CD4-positive, alpha-beta T cell treated with Interferon alpha-2 for 1 hour (primary cell): ENCODE results near the gene SGPP2.

Experiments used
- DNase-seq, 2 donors: peaks; one replicate each; pipeline ENCODE4 v3.0.0-alpha.2; 2020 to 2022

SGPP2 gene

DNA sequence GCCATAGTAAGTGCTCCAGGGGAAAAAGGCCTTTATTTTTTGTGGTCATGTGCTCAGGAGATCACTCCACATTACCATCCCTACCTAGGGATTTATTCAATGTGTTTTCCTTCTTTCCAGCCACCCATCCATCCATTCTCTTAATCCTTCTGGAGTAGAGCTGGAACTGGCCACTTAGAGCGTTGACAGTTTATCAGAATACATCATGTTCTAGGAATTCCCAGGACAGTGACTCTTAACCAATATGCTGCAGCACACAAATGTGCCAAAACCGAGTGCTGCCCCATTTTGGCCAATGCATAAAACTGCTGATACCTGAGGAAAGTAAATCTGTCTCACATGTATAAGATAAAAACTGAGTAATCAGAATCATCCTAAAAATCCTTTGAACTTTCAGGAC is 167.8 kb downstream of the SGPP2 start:
- no peak for DNase-seq

DNA sequence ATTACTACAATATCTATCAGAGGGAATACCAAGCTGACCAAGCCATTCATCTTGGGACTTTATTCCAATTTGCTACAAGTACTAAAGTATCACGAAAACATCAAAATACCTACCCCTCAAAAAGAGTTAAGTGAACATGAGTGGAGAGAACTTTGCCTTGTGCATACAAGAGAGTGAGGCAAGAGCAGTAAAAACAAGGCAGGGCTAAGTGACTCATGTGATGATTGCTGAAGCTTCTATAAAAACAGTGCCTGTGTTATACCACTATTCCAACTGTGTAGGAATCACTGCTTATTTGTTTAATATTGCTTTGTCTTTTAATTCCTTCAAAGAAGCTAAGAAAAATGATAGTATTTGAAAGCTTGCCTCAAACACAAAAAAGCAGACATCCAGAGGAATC is 170.3 kb downstream of the SGPP2 start:
- no peak for DNase-seq

DNA sequence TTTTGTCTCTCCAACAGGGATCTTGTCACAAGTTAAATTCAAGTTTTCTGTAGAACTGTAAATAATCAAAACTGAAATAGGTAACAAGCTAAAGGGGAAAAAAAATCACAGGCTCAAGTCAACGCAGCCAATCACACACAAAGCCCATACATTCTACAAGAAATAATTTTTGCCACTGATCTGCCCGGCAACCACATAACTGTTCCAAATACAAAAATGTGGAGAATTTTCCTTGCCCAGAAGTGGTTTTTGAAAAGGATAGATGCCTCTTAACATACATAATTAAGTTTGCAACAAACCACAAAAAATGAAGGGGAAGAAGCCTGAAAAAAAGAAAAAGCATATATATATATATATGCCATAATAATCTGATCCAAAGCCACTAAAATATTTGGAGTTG is 171.2 kb downstream of the SGPP2 start:
- no peak for DNase-seq

DNA sequence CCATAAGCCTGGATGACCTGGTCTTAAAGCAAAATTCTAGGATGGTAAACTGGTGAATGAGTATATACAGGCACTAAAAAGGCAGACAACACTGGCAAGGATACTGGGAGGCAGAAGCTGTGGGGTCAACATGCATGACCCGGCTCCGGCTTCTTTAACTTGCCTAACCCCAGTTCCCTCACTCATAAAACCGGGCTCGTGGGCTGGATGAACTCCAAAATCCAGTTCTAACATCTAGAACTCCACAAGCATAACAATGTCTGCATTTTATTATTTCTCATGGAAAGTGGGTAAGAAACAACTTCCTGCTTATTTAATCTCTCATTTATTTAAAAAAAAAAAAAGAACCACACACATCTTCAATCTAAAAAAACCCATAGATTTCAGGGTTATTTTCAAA is 174.3 kb downstream of the SGPP2 start:
- DNase-seq = no peak

DNA sequence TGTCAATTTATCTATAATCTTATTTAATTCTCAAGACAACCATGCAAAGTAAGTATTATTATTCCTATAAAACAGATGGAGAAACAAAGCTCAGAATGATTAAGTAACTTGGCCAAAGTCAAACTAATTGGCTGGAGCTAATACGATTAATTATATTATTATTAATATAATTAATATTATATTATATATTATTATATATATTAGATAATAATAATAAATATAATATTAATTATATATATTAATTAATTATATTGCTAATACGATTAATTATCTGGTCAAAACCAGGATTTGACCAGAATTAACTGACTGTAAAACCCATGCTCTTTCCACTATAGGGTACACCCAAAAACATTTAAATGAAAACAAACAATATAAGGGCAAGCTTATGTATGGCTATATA is 179.2 kb downstream of the SGPP2 start:
- no peak for DNase-seq

DNA sequence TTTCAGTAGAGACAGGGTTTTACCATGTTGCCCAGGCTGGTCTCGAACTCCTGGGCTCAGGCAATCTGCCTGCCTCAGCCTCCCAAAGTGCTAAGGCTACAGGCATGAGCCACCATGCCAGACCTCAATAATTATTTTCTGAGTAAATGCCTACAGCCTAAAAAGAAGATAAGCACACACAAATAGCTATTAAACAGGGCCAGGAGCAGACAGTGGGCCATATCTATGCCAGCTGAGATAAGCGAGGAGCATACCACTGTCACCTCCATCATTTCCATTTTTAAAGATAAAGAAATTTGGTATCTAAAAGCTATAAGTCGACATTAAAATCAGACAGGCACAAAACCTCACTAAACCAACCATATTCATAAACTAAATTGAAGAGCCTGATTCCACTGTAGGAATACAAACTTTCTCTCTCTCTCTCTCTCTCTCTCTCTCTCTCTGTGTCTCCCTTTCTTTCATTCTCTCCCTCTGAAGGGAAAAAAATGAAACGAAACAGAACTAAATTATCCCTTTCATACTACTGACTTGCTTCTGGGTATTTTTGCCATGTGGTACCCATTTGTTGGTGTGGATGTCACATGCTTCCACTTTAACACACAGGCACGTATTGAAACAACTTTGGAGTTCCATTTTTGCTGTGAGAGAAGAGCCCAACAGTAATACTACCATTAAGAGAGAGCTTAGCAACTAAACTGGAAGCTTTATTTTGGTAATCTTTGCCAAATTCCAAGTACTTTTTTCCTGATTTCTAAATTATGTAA is 180.6 kb downstream of the SGPP2 start:
- DNase-seq = no peak

DNA sequence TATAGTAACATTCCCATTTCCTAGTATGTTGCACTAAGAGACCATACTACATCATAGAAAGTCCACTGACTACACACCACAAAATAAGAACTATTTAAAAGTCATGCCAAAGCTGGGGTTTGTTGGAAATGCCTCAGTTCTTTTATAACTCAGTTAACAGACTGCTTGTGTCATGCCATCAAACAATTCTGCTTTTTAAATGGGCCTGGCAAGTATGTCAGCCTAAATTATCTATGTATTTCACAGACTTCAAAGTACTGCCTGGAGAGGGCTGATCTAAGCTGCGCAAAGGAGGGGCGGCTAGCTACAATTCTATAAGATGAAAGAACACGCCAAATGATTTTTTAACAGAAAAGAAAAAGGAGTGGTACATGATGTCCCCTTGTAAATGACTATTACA is 182.0 kb downstream of the SGPP2 start:
- no peak for DNase-seq

DNA sequence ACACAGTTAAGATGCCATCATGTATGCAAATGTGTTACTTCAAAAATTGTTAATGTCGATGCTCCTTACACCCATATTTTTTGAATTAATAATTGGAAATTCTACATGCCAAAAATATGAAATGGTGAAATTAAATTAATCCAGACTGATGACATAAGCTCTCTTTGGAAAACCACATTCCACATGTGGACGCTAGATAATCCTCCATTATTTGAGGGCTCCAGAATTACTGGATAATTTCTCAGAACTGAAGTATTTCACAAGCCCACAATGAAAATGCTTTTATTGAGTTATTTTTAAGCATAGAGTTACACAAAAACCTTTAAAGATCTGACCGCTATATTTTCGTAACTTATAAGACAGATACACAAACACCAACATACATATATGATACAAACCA is 183.7 kb downstream of the SGPP2 start:
- DNase-seq = no peak

DNA sequence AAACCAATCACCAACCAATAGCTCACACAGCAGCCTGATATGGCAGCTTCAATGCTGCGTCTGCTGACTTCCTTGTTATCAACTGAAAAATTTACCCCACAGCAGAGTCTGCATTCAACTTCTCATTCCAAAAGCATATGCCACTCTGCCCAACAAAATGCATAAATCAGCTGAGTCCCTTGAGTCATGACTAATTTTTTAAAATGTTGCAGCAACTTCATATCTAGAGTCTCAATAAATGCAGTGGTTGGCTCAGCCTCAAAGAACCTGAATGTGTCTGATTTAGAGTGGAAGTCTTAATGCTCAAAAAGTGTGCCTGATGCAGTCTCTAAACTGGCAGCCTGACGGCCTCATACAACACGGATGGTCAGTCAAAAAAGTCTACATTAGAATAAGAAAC is 185.0 kb downstream of the SGPP2 start:
- no peak for DNase-seq
